ENCODE measurements around the gene REPS1.

GRCh38 chr6:138925806-138926205 is 62.2 kb downstream of the REPS1 start:
- TF ChIP-seq CTCF (IDR thresholded peaks at IDR 0.05; ENCODE audit: low read depth, low read length, poor library complexity, severe bottlenecking) (no peak), EZH2phosphoT487 (IDR thresholded peaks at IDR 0.05; ENCODE audit: borderline replicate concordance, low read length) (no peak)

All from DOHH2 (cell line).